Neural progenitor cell (in vitro differentiated cells): ENCODE results near the gene HUS1. TPM values are rescaled to one million over a fixed set of nuclear protein-coding genes. Genes with fewer than 3 reads are reported as not detected.
"Not testable (repeated sequence)": the region's sequence is repeated elsewhere in the genome, so short reads cannot be mapped to it uniquely, and the experiment has no call there.

ENCODE experiments used
- DNase-seq: peaks from one replicate; pipeline ENCODE4 v3.0.0-alpha.2; 2016; ENCODE audit warnings: low spot score
- H2AFZ ChIP-seq: fragments of 200-600 bp; sonication (generic); replicated peaks from 2 replicates; pipeline ENCODE4 v1.6.1; 2016; ENCODE audit warnings: antibody characterized with exemption
- H3F3A ChIP-seq: fragments of 200-600 bp; sonication (generic); 2 replicates; pipeline ENCODE4 v1.6.1; 2016; ENCODE audit warnings: antibody characterized with exemption, low read depth
- H3K27ac ChIP-seq: fragments of 200-600 bp; sonication (generic); 2 replicates; pipeline ENCODE4 v1.5.1; 2016; ENCODE audit warnings: mild to moderate bottlenecking
- H3K27me3 ChIP-seq: fragments of 200-600 bp; sonication (generic); 2 replicates; pipeline ENCODE4 v1.6.1; 2016; ENCODE audit warnings: mild to moderate bottlenecking, moderate library complexity
- H3K36me3 ChIP-seq: fragments of 200-600 bp; sonication (generic); 2 replicates; pipeline ENCODE4 v1.5.1; 2016
- H3K4me1 ChIP-seq: fragments of 200-600 bp; sonication (generic); 2 replicates; pipeline ENCODE4 v1.6.1; 2016; ENCODE audit warnings: mixed run types
- H3K4me2 ChIP-seq: fragments of 200-600 bp; sonication (generic); 2 replicates; pipeline ENCODE4 v1.6.1; 2016
- H3K4me3 ChIP-seq: fragments of 200-600 bp; sonication (generic); 2 replicates; pipeline ENCODE4 v1.5.1; 2016
- H3K79me2 ChIP-seq: fragments of 200-600 bp; sonication (generic); 2 replicates; pipeline ENCODE4 v1.6.1; 2016; ENCODE audit warnings: low read depth
- H3K9ac ChIP-seq: fragments of 200-600 bp; sonication (generic); 2 replicates; pipeline ENCODE4 v1.6.1; 2016
- H3K9me3 ChIP-seq: fragments of 200-600 bp; sonication (generic); 2 replicates; pipeline ENCODE4 v1.5.1; 2016; ENCODE audit warnings: low read depth
- H4K20me1 ChIP-seq: fragments of 200-600 bp; sonication (generic); 2 replicates; pipeline ENCODE4 v1.6.1; 2016; ENCODE audit warnings: low read depth
- H3K27ac Mint-ChIP-seq: 3 replicates; pipeline ENCODE4 v1.8.0; 2021; ENCODE audit warnings: mixed read lengths
- H3K27me3 Mint-ChIP-seq: 2 replicates; pipeline ENCODE4 v1.8.0; 2022; ENCODE audit warnings: low read depth, mild to moderate bottlenecking, inconsistent platforms, moderate library complexity, mixed read lengths; ENCODE audit not compliant: insufficient read depth
- H3K36me3 Mint-ChIP-seq: 3 replicates; pipeline ENCODE4 v1.8.0; 2021; ENCODE audit warnings: mixed read lengths
- H3K4me1 Mint-ChIP-seq: 3 replicates; pipeline ENCODE4 v1.8.0; 2021; ENCODE audit warnings: mixed read lengths
- H3K4me3 Mint-ChIP-seq: 3 replicates; pipeline ENCODE4 v1.8.0; 2021; ENCODE audit warnings: mild to moderate bottlenecking, moderate library complexity, mixed read lengths
- H3K9me3 Mint-ChIP-seq: 3 replicates; pipeline ENCODE4 v1.8.0; 2020; ENCODE audit warnings: mixed read lengths
- EZH2 ChIP-seq: fragments of 200-600 bp; sonication (generic); IDR thresholded peaks from 2 replicates; pipeline ENCODE4 v1.6.1; 2017; ENCODE audit warnings: antibody characterized with exemption, mild to moderate bottlenecking, moderate library complexity
- EZH2phosphoT487 ChIP-seq: fragments of 200-600 bp; sonication (generic); IDR thresholded peaks from 2 replicates; pipeline ENCODE4 v1.6.1; 2017; ENCODE audit warnings: antibody characterized with exemption
- total RNA-seq: library from RNA; depleted of rRNA; stranded (reverse); fragments of >200 nt; gene quantifications from 2 replicates; pipeline ENCODE4 v1.2.3, GENCODE V29; 2015; ENCODE audit warnings: low replicate concordance
- TF ChIP-seq, protein P1 (sequence below): fragments of 200-600 bp; sonication (generic); IDR thresholded peaks from 2 replicates; pipeline ENCODE4 v1.5.1; 2017; ENCODE audit warnings: antibody characterized with exemption, mild to moderate bottlenecking

The HUS1 gene
- total RNA-seq, 1 donor from 2014 or later: 48.7 TPM

GRCh38 chr7:47945261-47946015, 34.0 kb downstream of the HUS1 start:
- Mint-ChIP-seq H3K4me3 (no peak overlapping the region), H3K27me3 (peaks cover 8% of the 10 kb centered on the region), H3K36me3 (no peaks in the 10 kb centered on the region), H3K4me1 (peaks cover 14% of the 10 kb centered on the region), H3K9me3 (no peaks in the 10 kb centered on the region), H3K27ac (peak overlapping the region; percentile 5)
- DNase-seq: peak; percentile 79
- H4K20me1 ChIP-seq: no peaks in the 10 kb centered on the region
- H3K27me3 ChIP-seq: no peaks in the 10 kb centered on the region
- no peak overlapping the region for H2AFZ ChIP-seq
- no peak overlapping the region for H3K4me3 ChIP-seq
- H3K36me3 ChIP-seq: no peaks in the 10 kb centered on the region
- no peak for TF ChIP-seq EZH2phosphoT487
- TF ChIP-seq EZH2: no peak
- TF ChIP-seq, protein P1, sequence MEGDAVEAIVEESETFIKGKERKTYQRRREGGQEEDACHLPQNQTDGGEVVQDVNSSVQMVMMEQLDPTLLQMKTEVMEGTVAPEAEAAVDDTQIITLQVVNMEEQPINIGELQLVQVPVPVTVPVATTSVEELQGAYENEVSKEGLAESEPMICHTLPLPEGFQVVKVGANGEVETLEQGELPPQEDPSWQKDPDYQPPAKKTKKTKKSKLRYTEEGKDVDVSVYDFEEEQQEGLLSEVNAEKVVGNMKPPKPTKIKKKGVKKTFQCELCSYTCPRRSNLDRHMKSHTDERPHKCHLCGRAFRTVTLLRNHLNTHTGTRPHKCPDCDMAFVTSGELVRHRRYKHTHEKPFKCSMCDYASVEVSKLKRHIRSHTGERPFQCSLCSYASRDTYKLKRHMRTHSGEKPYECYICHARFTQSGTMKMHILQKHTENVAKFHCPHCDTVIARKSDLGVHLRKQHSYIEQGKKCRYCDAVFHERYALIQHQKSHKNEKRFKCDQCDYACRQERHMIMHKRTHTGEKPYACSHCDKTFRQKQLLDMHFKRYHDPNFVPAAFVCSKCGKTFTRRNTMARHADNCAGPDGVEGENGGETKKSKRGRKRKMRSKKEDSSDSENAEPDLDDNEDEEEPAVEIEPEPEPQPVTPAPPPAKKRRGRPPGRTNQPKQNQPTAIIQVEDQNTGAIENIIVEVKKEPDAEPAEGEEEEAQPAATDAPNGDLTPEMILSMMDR: peak; percentile 94
- H3K4me2 ChIP-seq: no peak overlapping the region
- no peaks in the 10 kb centered on the region for H3K79me2 ChIP-seq
- H3K27ac ChIP-seq: no peak overlapping the region
- no peaks in the 10 kb centered on the region for H3K4me1 ChIP-seq
- no peak overlapping the region for H3K9ac ChIP-seq
- H3K9me3 ChIP-seq: no peaks in the 10 kb centered on the region
- no peaks in the 10 kb centered on the region for H3F3A ChIP-seq

DNA sequence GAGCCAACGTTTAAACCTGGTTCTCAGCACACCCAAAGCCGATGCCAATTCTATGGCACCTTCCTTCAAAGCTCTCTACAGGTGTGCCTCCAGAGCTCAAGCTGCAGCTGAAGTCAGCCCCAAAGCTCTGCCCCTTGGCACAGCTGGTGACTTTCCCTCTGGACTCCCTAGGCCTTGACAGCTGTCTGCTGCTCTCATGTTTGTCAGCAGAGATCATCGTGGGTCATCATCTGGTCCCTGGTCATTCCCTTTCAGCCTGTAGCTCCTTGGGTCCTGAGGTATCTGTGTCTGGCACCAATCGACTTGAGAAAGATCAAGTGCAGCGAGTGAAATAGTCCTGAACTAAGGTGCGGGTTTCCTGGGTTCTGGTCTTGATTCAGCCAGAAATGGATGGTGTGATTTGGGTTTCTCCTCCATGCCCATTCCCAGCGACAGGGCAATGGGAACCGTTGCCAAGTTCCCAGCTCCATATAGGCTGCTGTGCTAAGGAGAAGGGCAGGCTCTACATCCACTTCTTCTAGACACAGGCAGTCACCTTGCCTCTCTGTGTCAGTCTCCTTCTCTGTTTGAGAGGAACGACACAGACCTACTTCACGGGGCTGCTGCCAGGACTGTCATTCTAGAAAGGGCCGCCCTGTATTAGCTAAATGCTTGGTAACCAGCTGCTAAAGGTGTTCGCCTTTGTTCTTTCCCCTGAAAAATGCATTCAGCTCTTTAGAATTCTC, 34.7 kb downstream of the HUS1 start:
- Histone ChIP-seq H3K36me3 (no peaks in the 10 kb centered on the region), H3K4me1 (no peaks in the 10 kb centered on the region), H4K20me1 (no peaks in the 10 kb centered on the region), H3K9me3 (no peaks in the 10 kb centered on the region), H3K4me2 (no peak overlapping the region), H3K27ac (no peak overlapping the region), H3F3A (no peaks in the 10 kb centered on the region), H3K79me2 (no peaks in the 10 kb centered on the region), H3K4me3 (no peak overlapping the region), H2AFZ (no peak overlapping the region), H3K27me3 (no peaks in the 10 kb centered on the region), H3K9ac (no peak overlapping the region)
- Mint-ChIP-seq H3K4me3 (no peak overlapping the region), H3K4me1 (peaks cover 21% of the 10 kb centered on the region), H3K36me3 (no peaks in the 10 kb centered on the region), H3K9me3 (no peaks in the 10 kb centered on the region), H3K27me3 (peaks cover 8% of the 10 kb centered on the region), H3K27ac (no peak overlapping the region)
- no peak for DNase-seq
- TF ChIP-seq, protein P1: no peak
- TF ChIP-seq EZH2 (no peak), EZH2phosphoT487 (no peak)

- Histone ChIP-seq H3K79me2 (no peaks in the 10 kb centered on the region), H4K20me1 (no peaks in the 10 kb centered on the region), H3K27ac (no peak overlapping the region), H3K4me1 (no peaks in the 10 kb centered on the region), H3K4me3 (no peak overlapping the region), H3K9ac (no peak overlapping the region), H3K36me3 (no peaks in the 10 kb centered on the region), H3K9me3 (no peaks in the 10 kb centered on the region), H3F3A (no peaks in the 10 kb centered on the region), H3K4me2 (no peak overlapping the region), H3K27me3 (no peaks in the 10 kb centered on the region), H2AFZ (no peak overlapping the region)
- Mint-ChIP-seq H3K4me1 (peaks cover 27% of the 10 kb centered on the region), H3K27me3 (peaks cover 8% of the 10 kb centered on the region), H3K27ac (peak overlapping the region; percentile 86), H3K9me3 (no peaks in the 10 kb centered on the region), H3K36me3 (no peaks in the 10 kb centered on the region), H3K4me3 (no peak overlapping the region)
- TF ChIP-seq EZH2phosphoT487: no peak
- TF ChIP-seq EZH2: no peak
- TF ChIP-seq, protein P1: no peak
- DNase-seq: no peak
Observed at GRCh38 chr7:47943676-47944474, 35.5 kb downstream of the HUS1 start.

DNA sequence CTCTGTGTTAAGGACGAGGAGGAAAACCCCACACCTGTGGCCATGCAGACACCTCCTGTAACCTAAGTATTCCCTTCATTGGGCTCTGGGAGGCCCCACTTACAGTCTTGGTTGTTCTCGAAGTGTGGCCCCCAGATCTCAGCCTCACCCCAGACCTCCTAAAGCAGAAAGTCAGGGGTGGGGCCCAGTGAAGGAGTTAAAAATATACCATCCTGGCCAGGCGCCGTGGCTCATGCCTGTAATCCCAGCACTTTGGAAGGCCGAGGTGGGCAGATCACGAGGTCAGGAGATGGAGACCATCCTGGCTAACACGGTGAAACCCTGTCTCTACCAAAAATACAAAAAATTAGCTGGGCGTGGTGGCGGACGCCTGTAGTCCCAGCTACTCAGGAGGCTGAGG, 36.8 kb downstream of the HUS1 start:
- H4K20me1 ChIP-seq, DNase-seq, H3K4me3 Mint-ChIP-seq, H3F3A ChIP-seq, H3K4me3 ChIP-seq, H3K9ac ChIP-seq, H3K9me3 ChIP-seq, H3K27ac ChIP-seq, H3K27me3 ChIP-seq, H3K36me3 ChIP-seq, H3K36me3 Mint-ChIP-seq, H3K4me2 ChIP-seq, H3K79me2 ChIP-seq, H3K9me3 Mint-ChIP-seq, H2AFZ ChIP-seq, H3K27ac Mint-ChIP-seq, H3K27me3 Mint-ChIP-seq, H3K4me1 ChIP-seq: not testable (repeated sequence)
- peaks cover 31% of the 10 kb centered on the region for H3K4me1 Mint-ChIP-seq
